DMS53 treated with DMSO at 0.1 percent for 48 hours (cell line): ENCODE measurements around the gene LYRM2.

Source experiments
- DNase-seq: peaks from one replicate; lab custom pipeline; 2025; ENCODE audit not compliant: unreplicated experiment; lab: John Stamatoyannopoulos, UW

The LYRM2 gene

DNA sequence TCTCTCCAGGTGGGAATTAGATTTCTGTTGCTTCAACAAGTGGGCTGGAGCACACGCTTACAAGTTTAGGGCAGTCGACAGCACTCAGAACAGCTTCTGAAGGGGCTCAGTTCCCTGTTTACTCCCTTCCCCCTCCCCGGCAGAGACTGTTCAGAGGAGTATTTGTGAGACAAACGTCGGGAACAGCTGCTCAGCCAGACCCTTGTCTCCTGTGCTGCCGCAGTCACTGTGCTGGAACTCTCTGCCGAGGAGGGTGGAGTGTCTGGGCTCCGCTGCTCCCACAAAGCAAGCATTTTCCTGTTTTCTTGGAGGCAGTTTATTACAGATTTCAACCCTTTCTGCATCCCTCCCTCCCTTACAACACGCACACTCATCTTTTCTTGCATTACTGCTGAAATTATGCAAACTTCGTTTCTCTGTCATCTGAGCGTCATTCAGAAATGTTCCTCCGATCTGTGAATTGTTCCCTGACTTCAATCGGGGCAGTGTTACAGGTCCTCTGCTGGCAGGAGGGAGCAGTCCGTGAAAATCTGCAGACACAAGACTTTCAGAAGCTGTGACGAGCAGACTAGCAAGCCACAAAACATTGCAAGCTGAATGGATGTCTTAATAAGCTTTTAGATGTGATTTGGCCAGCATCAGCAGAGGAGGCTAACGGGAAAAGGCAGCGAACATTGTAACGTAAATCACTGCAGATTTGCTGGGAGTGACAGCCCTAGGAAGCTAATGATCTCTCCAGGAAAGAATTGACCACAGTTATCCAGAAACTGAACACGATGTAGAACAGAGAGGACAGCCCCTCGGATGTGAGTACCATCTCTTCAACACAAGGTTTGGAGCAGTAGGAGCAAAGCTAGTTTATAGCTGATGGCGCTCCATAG lies 76.2 kb downstream of the LYRM2 start:
- DNase-seq = no peak

DNA sequence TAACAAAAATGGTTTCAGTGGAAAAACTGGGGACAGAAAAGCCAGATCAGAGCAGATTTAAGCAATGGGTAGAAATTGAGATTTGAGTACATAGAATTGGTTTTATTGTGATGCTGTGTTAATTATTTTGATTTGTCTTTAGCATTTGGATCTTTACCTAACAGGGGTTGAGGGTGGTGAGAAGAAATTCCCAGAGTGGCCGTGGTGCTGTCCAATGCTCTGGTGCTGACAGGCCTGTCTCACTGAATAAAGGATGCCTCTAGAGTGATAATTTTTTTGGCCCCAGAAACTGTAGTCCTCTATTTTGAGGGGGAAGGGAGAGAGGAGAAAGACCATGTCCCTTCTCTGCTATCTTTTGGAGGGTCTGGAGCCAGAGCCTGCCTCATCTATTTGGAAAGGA lies 79.1 kb downstream of the LYRM2 start:
- DNase-seq = no peak

DNA sequence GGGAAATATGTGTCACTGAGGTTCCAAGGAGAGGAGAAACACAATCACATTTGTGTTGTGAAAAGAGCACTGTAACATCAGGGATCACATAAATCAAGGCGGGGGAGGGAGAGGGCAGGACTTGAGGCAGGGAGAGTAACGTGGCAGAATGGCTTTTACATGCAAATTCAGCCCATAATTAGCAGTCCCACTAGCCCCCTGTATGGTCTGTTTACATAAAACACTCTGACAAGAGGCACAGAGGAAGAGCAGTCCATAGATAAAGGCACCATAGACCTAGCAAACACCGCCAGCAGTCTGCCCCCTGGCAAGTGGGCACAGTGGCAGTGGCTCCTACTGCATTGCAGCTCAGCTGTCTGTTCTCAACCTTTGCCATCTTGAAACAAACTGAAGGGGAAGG lies 82.7 kb downstream of the LYRM2 start:
- no peak for DNase-seq

DNA sequence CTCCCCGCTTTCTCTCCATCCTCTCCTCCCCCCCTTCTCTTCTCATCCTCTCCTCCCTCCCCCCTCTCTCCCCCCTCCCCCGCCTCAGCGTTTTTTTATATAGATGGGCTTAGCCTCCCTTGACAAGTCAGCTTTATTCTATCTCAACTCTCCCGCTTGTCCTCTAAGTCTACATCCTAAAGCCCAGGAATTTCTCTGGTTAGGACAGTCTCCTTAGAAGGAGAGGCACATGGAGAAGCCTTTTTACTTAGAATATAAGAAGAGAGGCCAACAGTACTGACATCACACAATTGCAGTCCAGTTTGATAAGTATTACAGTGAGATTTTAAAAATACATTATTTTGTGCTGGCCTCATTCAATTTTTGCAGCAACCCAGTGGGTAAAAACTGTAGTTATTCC lies 83.5 kb downstream of the LYRM2 start:
- DNase-seq = no peak

DNA sequence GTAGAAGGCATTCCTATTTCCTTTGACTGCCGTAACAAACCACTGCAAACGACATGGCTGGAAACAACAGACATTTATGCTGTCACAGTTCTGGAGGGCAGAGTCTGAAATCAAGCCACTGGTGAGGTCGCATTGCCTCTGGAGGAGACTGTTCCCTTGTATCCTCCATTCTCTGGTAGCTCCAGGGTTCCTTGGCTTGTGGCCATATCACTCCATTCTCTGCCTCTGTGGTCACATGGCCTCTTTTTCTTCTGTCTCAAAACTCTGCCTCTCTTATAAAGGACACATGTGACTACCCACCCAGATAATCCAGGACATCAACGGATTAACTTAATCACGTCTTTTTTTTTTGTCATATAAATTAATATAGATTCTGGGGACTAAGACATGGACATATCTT lies 84.4 kb downstream of the LYRM2 start:
- no peak for DNase-seq

DNA sequence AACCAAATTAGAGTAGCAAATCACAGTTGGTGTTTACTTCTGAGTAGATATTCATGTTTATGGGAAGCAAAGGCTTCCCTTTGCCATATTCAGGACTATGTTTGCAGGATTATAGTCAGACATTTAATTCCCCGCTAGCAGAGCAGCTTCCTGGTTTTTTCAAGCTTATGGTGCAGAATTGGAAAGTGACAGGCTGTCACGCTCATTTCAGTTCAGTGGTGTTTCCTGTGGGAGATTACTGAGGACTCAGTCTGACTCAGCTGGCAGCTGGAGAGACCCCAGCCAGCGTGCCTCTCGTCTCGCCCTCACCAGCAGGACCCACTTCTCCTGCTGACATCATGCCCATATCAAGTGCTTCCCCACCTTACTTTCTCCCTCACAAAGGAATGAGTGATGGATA lies 85.1 kb downstream of the LYRM2 start:
- DNase-seq = no peak

DNA sequence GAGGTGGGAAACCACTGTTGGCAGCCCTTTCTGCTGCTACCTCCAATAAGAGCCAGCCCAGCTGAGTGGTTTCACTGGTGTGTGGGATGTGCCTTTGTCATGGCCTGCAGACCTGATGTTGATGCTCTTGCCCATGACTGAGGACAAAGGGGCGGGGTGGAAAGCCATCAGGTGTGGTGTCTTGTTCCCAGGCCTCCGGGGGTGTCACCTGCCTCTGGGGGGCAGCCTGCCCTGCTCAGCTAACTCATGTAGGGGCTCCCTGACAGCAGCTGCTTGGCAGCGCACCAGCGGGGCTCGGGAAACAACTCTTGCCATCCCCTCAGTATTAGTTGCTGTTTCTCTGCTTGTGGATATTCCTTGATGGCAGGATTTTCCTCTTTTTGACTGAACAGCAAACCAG lies 91.3 kb downstream of the LYRM2 start:
- no peak for DNase-seq

- DNase-seq = no peak
Observed at GRCh38 chr6:89542866-89543265, 95.7 kb downstream of the LYRM2 start.

DNA sequence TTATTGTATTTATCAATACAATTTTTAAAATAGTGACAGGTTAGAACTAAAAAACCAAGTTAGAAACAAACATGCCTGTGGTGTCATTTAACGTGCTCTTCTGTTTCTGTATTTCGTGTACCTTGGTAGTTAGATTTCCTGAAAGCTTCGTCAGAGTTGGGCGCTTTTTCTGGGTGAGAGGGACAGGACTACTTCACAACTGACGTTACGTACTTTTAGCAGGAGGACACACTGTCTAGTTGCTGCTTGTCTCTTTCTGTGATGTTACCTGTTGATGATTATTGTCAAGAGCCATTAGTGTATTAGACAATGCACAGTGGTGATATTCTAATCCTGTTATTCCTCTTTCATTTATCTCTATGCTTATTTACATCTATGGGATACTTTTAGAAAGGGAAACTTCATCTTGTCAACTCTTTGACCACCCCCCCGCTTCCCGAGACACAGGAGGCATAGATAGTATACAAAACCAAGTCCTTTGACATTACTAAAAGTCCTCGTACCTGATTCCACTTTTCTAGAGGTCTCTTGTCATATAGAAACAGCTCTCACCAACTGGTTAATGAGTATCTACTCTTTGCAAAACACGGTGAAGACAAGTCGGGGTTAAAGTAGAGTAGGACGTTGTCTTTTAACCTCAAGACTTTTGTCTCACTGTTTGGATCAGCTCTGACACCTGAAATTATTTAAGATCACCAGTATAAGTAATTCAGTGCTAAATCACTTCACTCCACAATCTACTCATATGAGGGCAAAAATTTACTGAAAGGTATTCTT lies 96.3 kb downstream of the LYRM2 start:
- DNase-seq = no peak

DNA sequence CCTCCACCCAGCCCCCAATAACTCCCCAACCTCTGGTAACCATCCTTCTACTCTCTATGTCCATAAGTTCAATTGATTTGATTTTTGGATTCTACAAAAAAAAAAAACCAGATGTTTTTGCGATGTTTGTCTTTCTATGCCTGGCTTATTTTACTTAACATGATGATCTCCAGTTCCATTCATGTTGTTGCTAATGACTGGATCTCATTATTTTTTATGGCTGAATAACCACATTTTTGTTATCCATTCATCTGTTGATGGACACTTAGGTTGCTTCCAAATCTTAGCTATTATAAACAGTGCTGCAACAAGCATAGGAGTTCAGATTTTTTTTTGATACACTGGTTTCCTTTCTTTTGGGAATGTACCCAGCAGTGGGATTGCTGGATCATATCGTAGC lies 98.8 kb downstream of the LYRM2 start:
- no peak for DNase-seq

GRCh38 chr6:89536231-89536630 lies 102.3 kb downstream of the LYRM2 start:
- DNase-seq = no peak

DNA sequence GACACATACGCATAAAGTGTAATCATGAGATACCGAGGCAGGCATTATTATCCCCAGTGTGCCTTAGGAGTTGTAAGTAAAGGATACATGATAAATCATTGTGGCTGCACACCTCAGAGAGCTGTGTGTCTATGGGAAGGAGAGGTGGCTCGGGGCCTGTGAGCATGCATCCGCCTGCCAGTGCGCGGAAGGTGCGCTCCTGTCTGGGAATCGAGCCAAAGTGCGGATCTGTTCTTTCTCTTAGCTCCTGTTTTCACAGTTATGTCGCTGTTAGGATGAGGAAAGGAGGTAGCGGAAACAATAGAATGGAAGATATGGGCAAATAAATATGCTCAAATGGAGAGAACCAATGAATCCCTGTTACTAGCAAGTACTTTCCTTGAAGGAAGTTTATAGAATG lies 107.6 kb downstream of the LYRM2 start:
- DNase-seq = no peak

- no peak for DNase-seq
Observed at GRCh38 chr6:89528866-89529265, 109.7 kb downstream of the LYRM2 start.

DNA sequence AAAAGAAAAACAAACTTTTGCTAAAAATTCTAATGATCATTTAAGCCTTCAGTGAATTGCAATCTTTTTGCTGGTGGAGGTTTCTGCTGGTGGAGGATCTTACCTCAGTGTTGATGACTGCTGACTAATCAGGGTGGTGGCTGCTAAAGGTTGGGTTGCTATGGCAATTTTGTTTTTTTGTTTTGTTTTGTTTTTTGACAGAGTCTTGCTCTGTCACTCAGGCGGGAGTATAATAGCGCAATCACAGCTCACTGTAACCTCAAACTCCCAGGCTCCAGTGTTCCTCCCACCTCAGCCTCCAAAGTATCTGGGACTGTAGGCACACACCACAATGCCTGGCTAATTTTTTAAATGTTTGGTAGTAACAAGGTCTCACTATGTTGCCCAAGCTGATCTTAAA lies 110.9 kb downstream of the LYRM2 start:
- DNase-seq = no peak

DNA sequence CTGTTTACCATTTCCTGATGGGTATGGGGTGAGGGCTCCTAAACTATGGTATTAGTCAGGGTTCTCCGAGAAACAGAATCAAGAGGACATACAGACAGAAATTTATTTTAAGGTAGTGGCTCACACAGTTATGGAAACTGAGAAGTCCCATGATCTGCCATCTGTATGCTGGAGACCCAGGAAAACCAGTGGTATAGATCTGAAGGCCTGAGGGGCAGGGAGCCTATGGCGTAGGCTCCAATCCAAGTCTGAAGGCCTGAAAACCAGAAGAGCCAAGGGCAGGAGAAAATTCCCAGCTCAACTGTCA lies 112.0 kb downstream of the LYRM2 start:
- no peak for DNase-seq

DNA sequence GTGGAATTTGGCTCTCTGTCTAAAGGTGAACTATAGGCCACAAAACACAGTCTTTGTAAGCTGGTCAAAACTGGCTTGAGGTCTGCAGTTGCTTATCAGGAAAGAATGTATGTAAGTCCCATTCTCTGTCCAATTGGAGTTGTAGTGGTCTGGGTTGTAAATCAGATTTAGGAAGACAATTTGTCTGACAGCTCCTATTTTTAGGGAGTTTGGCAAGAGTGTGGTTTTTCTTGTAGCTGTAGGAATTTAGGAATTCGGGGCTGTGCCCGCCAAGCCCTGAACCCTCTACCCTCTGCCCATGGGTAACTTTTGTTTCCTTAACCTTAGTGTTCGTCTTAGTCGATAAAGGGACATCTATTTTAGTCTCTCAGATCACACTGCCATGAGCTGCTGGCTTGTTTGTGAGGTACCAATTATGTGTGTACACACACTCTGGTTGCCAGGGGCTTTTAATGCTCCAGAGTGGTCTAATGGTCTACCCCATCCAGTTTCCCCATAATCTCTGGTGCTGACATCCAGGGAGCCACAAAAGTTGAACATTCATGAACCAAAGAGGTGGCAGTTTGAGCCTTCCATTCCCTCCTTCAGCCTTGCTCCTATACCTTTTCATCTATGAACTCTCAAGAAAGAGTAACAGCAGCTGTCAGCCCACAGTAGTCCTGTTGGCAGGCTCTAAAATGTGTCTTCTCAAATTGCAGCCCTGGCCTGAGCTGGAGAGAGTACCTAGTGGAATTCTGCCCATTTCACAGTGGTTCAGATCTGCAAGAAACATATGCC lies 112.6 kb downstream of the LYRM2 start:
- no peak for DNase-seq

GRCh38 chr6:89522778-89523177 lies 115.8 kb downstream of the LYRM2 start:
- DNase-seq = no peak

DNA sequence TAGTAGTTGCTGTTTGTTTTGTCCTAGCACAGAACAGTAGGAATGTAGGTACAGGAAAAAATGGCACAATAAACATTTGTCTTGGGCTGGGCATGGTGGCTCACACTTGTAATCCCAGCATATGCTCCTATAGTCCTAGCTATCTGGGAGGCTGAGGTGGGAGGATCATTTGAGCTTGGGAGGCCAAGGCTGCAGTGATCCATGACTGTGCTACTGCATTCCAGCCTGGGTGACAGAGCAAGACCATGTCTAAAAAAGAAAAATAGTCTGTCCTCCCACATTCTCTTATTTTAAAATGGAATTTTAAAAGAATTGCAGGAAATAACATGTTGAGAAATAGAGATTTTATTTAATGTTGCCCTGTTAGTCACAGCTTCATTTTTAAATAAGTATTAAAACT lies 117.8 kb downstream of the LYRM2 start:
- no peak for DNase-seq

- DNase-seq = no peak
Observed at GRCh38 chr6:89518352-89519055, 120.0 kb downstream of the LYRM2 start.
